K562 (cell line): Measurements from ENCODE around the gene BMP6. TPM values are rescaled to one million over a fixed set of nuclear protein-coding genes. Genes with fewer than 3 reads are reported as not detected.

Source experiments
- ATF1 ChIP-seq, 2 experiments: fragments of 450-650 bp in 1 of 2; IDR thresholded peaks; 2 replicates each; pipeline ENCODE4 v1.6.1; 2016; ENCODE audit warnings: missing compliant biosample characterization in 1 of 2, missing genetic modification characterization in 1 of 2
- CHD2 ChIP-seq: IDR thresholded peaks from 2 replicates; pipeline ENCODE4 v1.6.1; 2011; ENCODE audit warnings: low read depth, low read length
- GABPA ChIP-seq: fragments of 200-800 bp; sonication (Bioruptor generic); conservative IDR thresholded peaks from 2 replicates; pipeline ENCODE4 v1.6.1; 2016; ENCODE audit warnings: low read depth, missing genetic modification characterization, missing compliant biosample characterization
- GATAD2B ChIP-seq: fragments of 450-650 bp; IDR thresholded peaks from 2 replicates; pipeline ENCODE4 v1.6.1; 2017; ENCODE audit warnings: mild to moderate bottlenecking, borderline replicate concordance
- GTF2A2 ChIP-seq: IDR thresholded peaks from 2 replicates; pipeline ENCODE4 v1.6.1; 2016; ENCODE audit warnings: mild to moderate bottlenecking, missing genetic modification characterization, missing compliant biosample characterization
- HMGN3 ChIP-seq: IDR thresholded peaks from 2 replicates; pipeline ENCODE4 v1.6.1; 2011; ENCODE audit warnings: borderline replicate concordance, low read depth, mild to moderate bottlenecking, mixed read lengths, low read length; ENCODE audit not compliant: insufficient read length; ENCODE audit errors: extremely low read depth
- KLF13 ChIP-seq: fragments of 450-650 bp; IDR thresholded peaks from 2 replicates; pipeline ENCODE4 v1.6.1; 2016; ENCODE audit warnings: missing genetic modification characterization, low read depth, mild to moderate bottlenecking, missing compliant biosample characterization, moderate library complexity, borderline replicate concordance
- MEIS2 ChIP-seq: fragments of 450-650 bp; IDR thresholded peaks from 2 replicates; pipeline ENCODE4 v1.6.1; 2014; ENCODE audit warnings: mild to moderate bottlenecking; ENCODE audit not compliant: partially characterized antibody
- NONO ChIP-seq, 2 experiments: fragments of 200-400 bp in 1 of 2; fragments of 450-650 bp in 1 of 2; formaldehyde crosslinking in 1 of 2; IDR thresholded peaks; 2 replicates each; pipeline ENCODE4 v1.6.1; 2017; ENCODE audit warnings: low read depth in 2 of 2, mild to moderate bottlenecking in 2 of 2, moderate library complexity in 2 of 2, low read length in 1 of 2
- SAFB ChIP-seq: fragments of 200-400 bp; formaldehyde crosslinking; IDR thresholded peaks from 2 replicates; pipeline ENCODE4 v1.6.1; 2017; ENCODE audit warnings: low read depth, low read length, borderline replicate concordance
- SAP30 ChIP-seq: fragments of 200-600 bp; sonication (generic); IDR thresholded peaks from 2 replicates; pipeline ENCODE4 v1.6.1; 2012; ENCODE audit warnings: borderline replicate concordance, low read depth, mild to moderate bottlenecking, moderate library complexity, low read length, control low read depth, inconsistent platforms; ENCODE audit not compliant: insufficient read depth, poor library complexity, severe bottlenecking
- SMARCB1 ChIP-seq: IDR thresholded peaks from 2 replicates; pipeline ENCODE4 v1.6.1; 2011; ENCODE audit warnings: improper control_type of control experiment, low read depth; ENCODE audit not compliant: insufficient read length
- SPI1 ChIP-seq: IDR thresholded peaks from 2 replicates; pipeline ENCODE4 v1.6.1; 2011; ENCODE audit warnings: low read depth, low read length, control low read depth, borderline replicate concordance
- ZFX ChIP-seq: sonication (generic); formaldehyde crosslinking; IDR thresholded peaks from 2 replicates; pipeline ENCODE4 v1.8.0; 2022; ENCODE audit warnings: mild to moderate bottlenecking, missing genetic modification reagents, moderate library complexity
- ZNF165 ChIP-seq: fragments of 250-450 bp; sonication (Bioruptor Pico); IDR thresholded peaks from 2 replicates; pipeline ENCODE4 v1.4.0; 2020; ENCODE audit warnings: borderline replicate concordance
- ZNF232 ChIP-seq: sonication (generic); formaldehyde crosslinking; IDR thresholded peaks from 2 replicates; pipeline ENCODE4 v1.8.0; 2022; ENCODE audit warnings: mild to moderate bottlenecking, missing genetic modification reagents
- ZNF274 ChIP-seq: IDR thresholded peaks from 2 replicates; pipeline ENCODE4 v1.6.1; 2011; ENCODE audit warnings: low read depth, mild to moderate bottlenecking, low read length, moderate library complexity, borderline replicate concordance
- ZSCAN29 ChIP-seq: fragments of 450-650 bp; IDR thresholded peaks from 2 replicates; pipeline ENCODE4 v1.6.1; 2017
- polyA plus RNA-seq, 8 experiments: library from polyadenylated mRNA; depleted of rRNA in 4 of 8; stranded (reverse) in 5 of 8; unstranded in 3 of 8; fragments of >200 nt; fragmentation: Nextera tagmentation in 2 of 8; fragmentation: Illumina TruSeq in 1 of 8; extraction: Ambion mirVana in 2 of 8; extraction: Trizol in 1 of 8; gene quantifications; 2 replicates each; pipeline versions ENCODE4 v1.2.1 to v1.2.3, GENCODE V29; 2011 to 2014; ENCODE audit warnings: inconsistent platforms in 1 of 8, missing spikeins in 1 of 8
- total RNA-seq, 7 experiments: library from RNA; depleted of rRNA in 6 of 7; stranded (reverse); fragments of >200 nt in 6 of 7; fragmentation: Illumina TruSeq in 2 of 7; extraction: Trizol in 2 of 7; gene quantifications; 2 replicates each; pipeline versions ENCODE4 v1.2.1 to v1.2.3, GENCODE V29; 2011 to 2021; ENCODE audit warnings: low replicate concordance in 1 of 7
- TF ChIP-seq, protein P1 (sequence below): sonication (generic); formaldehyde crosslinking; IDR thresholded peaks from 2 replicates; pipeline ENCODE4 v1.8.0; 2022; ENCODE audit warnings: missing genetic modification reagents, mild to moderate bottlenecking, moderate library complexity, borderline replicate concordance
- TF ChIP-seq, protein P2 (sequence below): fragments of 450-650 bp; IDR thresholded peaks from 2 replicates; pipeline ENCODE4 v1.6.1; 2016
- TF ChIP-seq, protein P3 (sequence below): sonication (generic); IDR thresholded peaks from 2 replicates; pipeline ENCODE4 v1.6.1; 2016
- TF ChIP-seq, protein P4 (sequence below), 2 experiments: fragments of 450-650 bp in 1 of 2; sonication (generic) in 1 of 2; formaldehyde crosslinking in 1 of 2; IDR thresholded peaks in 1 of 2; conservative IDR thresholded peaks in 1 of 2; 2 replicates each; pipeline versions ENCODE4 v1.6.1 to v1.8.1; 2016 to 2023; ENCODE audit warnings: mild to moderate bottlenecking in 2 of 2, moderate library complexity in 2 of 2, inconsistent platforms in 1 of 2, missing genetic modification reagents in 1 of 2

BMP6 gene
- total and polyA plus RNA-seq, 9 of the 15 experiments (the other 6 are each of a cell fraction or from before 2014, with no cell fraction given): 0.01 to 0.13 (median 0.06) TPM; not detected in 3

DNA sequence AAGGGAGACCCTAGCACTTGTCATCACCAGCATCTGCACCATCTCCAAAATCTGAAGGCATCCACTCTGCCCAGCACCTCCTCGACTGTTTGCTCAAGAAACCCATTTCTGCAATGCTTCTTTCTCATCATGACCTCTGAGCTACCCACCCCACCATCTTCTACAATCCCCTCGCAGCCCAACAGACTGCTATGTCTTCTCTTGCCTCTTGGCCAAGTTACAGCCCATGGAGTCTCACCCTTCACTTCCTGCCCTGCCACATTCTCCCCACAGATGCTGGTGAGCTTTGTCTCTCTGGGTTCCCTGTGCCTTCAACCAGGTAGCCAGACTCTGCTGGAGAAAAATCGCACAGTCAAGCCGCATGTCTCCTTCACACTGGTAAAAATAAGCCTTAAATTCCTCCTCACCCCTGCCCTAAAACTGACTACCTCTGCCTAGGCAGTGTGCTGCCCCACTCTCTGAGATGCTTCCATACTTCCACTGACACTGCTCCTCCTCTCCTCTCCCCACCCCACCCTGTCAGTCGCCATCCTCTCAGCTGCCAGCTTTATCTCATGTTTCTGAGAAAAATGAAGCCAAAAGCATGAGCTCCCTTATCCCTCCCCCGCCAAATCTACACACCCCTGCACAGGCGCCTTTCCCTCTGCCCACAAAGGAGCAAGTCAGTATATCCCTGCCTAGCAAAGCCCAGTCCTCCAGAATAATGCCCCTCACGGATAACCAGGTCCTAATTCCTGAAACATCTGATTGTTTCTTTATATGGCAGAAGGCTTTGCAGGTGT, 187.0 kb downstream of the BMP6 start (continued):
- TF ChIP-seq HMGN3: no peak
- no peak for TF ChIP-seq ZSCAN29
- no peak for TF ChIP-seq KLF13 (tag)
- TF ChIP-seq GTF2A2: no peak
- TF ChIP-seq, protein P1, sequence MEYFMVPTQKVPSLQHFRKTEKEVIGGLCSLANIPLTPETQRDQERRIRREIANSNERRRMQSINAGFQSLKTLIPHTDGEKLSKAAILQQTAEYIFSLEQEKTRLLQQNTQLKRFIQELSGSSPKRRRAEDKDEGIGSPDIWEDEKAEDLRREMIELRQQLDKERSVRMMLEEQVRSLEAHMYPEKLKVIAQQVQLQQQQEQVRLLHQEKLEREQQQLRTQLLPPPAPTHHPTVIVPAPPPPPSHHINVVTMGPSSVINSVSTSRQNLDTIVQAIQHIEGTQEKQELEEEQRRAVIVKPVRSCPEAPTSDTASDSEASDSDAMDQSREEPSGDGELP (CRISPR knock-in tag): peak; percentile 73
- TF ChIP-seq SAP30: no peak
- TF ChIP-seq, protein P2, sequence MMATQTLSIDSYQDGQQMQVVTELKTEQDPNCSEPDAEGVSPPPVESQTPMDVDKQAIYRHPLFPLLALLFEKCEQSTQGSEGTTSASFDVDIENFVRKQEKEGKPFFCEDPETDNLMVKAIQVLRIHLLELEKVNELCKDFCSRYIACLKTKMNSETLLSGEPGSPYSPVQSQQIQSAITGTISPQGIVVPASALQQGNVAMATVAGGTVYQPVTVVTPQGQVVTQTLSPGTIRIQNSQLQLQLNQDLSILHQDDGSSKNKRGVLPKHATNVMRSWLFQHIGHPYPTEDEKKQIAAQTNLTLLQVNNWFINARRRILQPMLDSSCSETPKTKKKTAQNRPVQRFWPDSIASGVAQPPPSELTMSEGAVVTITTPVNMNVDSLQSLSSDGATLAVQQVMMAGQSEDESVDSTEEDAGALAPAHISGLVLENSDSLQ: peak; percentile 81
- TF ChIP-seq ZFX: no peak
- TF ChIP-seq GATAD2B: no peak
- no peak for TF ChIP-seq SPI1
- peak; percentile 67 for TF ChIP-seq MEIS2
- TF ChIP-seq SMARCB1: no peak
- TF ChIP-seq ZNF165: no peak
- no peak for TF ChIP-seq NONO (IDR thresholded peaks at IDR 0.05; ENCODE audit: low read depth in 2 of 2, low read length in 1 of 2)
- no peak for TF ChIP-seq CHD2
- no peak for TF ChIP-seq ZNF274
- TF ChIP-seq, protein P3, sequence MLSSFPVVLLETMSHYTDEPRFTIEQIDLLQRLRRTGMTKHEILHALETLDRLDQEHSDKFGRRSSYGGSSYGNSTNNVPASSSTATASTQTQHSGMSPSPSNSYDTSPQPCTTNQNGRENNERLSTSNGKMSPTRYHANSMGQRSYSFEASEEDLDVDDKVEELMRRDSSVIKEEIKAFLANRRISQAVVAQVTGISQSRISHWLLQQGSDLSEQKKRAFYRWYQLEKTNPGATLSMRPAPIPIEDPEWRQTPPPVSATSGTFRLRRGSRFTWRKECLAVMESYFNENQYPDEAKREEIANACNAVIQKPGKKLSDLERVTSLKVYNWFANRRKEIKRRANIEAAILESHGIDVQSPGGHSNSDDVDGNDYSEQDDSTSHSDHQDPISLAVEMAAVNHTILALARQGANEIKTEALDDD: no peak
- TF ChIP-seq GABPA: no peak
- TF ChIP-seq ATF1 (CRISPR knock-in tag; IDR thresholded peaks at IDR 0.05): no peak
- no peak for TF ChIP-seq ATF1 (tag; IDR thresholded peaks at IDR 0.05)
- TF ChIP-seq SAFB: no peak
- no peak for TF ChIP-seq ZNF232 (CRISPR knock-in tag)
- TF ChIP-seq, protein P4, sequence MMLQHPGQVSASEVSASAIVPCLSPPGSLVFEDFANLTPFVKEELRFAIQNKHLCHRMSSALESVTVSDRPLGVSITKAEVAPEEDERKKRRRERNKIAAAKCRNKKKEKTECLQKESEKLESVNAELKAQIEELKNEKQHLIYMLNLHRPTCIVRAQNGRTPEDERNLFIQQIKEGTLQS (IDR thresholded peaks at IDR 0.05): no peak
- TF ChIP-seq, protein P4 (CRISPR knock-in tag; conservative IDR thresholded peaks at IDR 0.05): no peak
